VCaP (cell line): ENCODE data around the gene ROR1.

Source experiments
- H3K27ac ChIP-seq: fragments of 450-650 bp; 2 replicates; pipeline ENCODE4 v1.5.1; 2017
- CTCF ChIP-seq: fragments of 450-650 bp; conservative IDR thresholded peaks from 2 replicates; pipeline ENCODE4 v1.5.1; 2017; ENCODE audit warnings: mild to moderate bottlenecking, moderate library complexity

Gene ROR1

GRCh38 chr1:63792152-63792551, 18.3 kb downstream of the ROR1 start:
- H3K27ac ChIP-seq = no peak overlapping the region
- TF ChIP-seq CTCF = no peak

- no peak overlapping the region for H3K27ac ChIP-seq
- TF ChIP-seq CTCF = no peak
These were observed 20.0 kb downstream of the ROR1 start for GRCh38 chr1:63793741-63794240.

GRCh38 chr1:63794354-63794753, 20.5 kb downstream of the ROR1 start:
- no peak overlapping the region for H3K27ac ChIP-seq
- TF ChIP-seq CTCF = no peak

GRCh38 chr1:63794939-63795378, 21.1 kb downstream of the ROR1 start:
- TF ChIP-seq CTCF = no peak
- H3K27ac ChIP-seq = no peak overlapping the region

GRCh38 chr1:63795455-63795854, 21.6 kb downstream of the ROR1 start:
- H3K27ac ChIP-seq = no peak overlapping the region
- TF ChIP-seq CTCF = no peak

GRCh38 chr1:63797056-63797726, 23.4 kb downstream of the ROR1 start:
- H3K27ac ChIP-seq = peak overlapping the region; percentile 14; the same call in 1 of the 2 replicates
- no peak for TF ChIP-seq CTCF

GRCh38 chr1:63798284-63798683, 24.5 kb downstream of the ROR1 start:
- H3K27ac ChIP-seq = no peak overlapping the region
- TF ChIP-seq CTCF = no peak
